Suppressor macrophage treated with lipopolysaccharide for 1 hour (primary cell): Measurements from ENCODE around the gene FAM234B.
A peak's percentile ranks its signal among the peaks of the same experiment; 100 is the strongest.

ENCODE experiments used
- DNase-seq, 3 donors: peaks; one replicate each; pipeline ENCODE4 v3.0.0-alpha.2; 2020 to 2022

The FAM234B gene

DNA sequence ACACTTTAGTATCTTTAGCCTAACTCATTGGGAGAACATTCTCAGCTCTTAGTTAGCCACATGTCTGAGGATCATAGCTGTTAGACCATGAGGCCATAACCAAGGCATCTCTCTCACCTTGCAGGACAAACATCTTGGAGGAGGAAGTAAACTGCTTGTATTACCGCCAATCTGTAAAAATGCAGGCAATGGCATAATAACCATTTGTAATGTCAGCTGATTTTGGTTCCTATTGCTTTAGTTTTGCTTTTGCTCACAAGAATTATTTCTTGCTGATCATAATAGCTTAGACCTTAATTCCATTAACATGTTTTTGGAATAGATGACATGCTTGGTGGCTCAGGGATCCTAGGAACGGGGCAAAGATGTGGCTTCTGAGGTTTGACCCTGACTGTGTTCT is 75.6 kb downstream of the FAM234B start:
- peak in 2 of 3 donors; percentile 35 to 44 for DNase-seq

DNA sequence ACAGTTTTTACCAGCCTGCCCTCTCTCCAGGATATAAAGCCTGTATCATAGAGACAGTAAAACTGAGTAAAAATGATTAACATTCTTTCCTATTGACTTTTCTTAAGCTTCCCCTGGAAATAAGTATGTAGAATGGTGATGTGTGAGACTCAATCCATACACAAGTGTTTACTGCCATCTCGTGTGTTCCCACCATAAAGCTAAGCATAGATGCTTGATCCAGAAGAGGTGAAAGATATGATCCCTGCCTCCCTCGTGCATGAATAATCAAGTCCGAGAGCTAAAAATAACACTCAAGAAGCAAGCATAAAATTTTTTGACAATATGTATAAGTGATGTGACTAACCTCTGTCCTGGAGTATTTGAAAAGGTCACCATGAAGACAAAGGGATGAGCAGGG is 76.2 kb downstream of the FAM234B start:
- no peak for DNase-seq

DNA sequence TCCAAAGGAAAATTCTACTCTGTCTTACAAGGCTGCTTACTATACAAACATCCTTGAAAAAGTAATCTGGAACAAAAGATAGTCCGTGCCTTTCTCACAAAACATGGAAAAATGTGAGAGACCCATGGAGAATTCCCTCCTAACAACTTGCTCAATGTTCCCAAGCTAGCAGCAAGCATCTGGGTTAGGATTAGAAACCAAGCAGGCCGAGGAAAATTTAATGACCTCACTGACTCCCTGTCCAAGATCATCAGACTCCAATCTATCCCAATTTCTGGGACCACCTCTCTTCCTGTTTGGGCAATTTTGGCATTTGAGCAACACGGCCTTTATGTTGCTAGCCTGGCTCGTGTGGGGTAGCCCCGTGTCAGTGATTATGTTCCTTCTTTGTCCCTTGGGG is 77.4 kb downstream of the FAM234B start:
- no peak for DNase-seq

DNA sequence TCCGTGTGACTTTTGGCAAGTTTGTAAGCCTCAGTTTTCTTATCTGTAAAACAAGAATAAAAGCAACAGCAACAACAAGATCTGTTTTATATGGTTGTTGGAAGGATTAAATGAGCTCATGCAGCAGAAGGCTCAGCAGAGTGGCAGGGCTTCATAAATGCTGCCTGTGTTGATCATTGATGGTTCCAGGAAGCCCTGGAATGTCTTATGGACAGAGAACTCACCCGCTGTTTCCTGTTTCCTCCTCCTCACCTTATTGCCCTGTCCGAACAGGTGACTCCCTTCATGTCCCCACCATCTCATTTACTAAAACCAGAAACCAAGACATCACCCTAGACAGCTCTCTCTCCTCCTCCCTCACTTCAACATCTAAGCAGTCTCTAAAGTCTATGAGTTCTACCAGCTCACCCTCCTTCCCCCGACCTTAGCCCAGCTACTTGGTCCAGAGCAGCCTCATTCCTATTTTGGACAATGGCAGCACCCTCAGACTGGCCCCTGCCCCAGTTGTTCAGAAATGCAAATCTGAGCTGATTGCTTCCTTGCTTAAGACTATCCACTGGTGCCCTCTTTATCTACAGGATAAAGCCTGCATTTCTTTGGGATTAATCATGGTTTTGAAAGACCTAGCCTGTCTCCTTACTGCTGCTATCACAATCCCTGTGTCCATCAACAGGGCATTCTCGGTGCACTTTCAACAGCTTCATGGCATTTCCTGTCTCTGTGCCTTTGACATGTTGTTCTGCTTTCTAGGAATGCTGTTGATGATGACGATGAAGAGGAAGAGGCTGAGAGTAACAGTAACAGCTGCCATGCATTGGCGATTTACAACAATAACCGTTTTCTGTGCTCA is 80.7 kb downstream of the FAM234B start:
- peak in 1 of 3 donors; percentile 51 for DNase-seq

DNA sequence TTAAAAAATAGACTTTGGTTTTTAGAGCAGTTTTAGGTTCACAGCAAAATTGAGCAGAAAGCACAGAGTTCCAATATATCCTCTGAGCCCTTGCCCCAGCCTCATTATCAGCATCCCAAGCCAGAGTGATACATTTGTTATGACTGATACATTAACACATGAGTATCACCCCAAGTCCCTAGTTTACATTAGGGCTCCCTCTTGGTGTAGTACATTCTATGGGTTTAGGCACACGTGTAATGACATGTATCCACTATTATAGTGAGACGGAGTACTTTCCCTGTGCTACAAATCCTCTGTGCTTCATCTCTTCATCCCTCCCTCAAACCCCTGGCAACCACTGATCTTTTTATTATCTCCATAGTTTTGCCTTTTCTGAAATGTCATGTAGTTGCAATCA is 81.8 kb downstream of the FAM234B start:
- DNase-seq = no peak

DNA sequence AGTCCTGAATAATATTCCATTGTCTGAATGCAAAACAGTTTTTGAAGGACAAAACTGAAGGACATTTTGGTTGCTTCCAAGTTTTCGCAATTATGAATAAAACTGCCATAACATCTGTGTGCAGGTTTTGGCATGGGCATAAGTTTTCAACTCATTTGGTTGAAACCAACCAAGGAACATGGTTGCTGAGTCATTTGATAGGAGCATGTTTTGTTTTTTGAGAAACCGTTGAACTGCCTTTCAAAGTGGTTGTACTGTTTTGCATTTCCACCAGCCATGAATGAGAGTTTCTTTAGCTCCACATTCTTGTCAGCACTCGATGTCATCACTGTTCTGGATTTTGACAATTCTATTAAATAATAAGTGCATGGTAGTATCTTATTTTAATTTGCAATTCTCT is 82.3 kb downstream of the FAM234B start:
- no peak for DNase-seq

DNA sequence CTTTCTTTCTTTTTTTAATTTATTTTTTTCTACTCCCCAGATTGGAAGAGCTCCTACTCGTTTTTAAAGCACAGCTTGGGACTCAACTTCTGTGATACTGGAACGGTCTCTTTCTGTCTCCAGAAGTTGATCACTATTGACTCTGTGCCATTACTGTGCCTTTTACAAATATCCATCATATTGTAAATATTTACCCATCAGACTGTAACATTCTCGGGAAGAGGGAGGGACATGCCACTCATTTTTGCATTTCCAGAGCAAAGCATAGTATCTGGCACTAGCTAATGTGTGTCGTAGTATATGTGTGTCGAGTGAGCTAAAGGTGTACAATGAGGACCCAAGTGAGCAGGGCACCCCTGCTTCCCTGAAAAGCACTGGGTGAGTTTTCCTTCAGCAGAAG is 83.3 kb downstream of the FAM234B start:
- DNase-seq = no peak

DNA sequence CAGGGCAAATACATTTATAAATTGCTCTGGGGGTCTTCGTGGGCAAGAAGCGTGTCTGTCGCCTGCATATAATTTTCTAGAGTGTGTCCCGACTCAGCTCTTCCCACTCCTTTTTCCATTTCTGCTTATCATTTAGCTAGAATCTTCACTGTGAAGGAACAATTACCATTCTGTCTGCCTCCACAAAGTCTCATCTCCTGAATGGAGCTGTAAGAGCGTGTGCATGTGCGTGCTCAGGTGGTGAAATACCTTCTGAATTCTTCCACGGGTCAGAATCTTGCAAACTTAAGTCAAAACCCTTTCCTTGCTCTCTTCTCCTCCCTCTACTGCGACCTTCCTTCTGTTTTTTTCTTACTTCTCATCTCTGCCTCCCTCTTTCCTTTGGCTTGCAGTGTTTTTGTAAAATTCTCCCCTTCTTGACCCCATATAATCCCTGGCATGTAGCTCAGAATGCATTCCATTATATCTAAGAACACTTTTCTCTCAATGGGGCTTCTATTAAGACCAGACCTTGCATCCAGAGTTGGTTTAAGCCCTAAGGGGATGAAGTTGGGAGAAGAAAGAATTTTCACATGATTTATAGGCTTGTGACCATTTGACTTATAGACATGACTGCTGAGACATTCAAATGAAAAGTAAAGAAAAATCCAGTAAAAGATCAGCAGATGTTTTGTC is 84.2 kb downstream of the FAM234B start:
- no peak for DNase-seq

DNA sequence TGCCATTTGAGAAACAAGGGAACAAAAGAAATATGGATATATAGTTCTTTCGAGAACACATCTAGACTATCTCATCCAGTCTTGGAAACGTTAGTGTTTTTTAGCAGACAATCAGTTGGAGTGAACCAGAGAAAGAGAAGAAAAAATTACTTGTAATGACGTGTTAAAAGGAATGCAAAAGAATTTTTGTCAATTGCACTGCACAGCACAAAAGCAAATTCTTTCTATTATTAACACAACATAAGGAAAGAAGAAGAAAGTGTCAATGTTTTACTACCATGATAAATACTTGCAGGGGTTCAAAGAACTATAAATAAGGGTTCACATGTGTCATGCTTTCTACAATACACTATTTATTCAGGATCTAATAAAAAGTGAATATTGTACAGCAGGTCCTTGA is 86.8 kb downstream of the FAM234B start:
- DNase-seq = no peak
